HL-60 (cell line): Measurements from ENCODE around the gene SHANK2.
A peak's percentile ranks its signal among the peaks of the same experiment; 100 is the strongest.

Experiments
- DNase-seq, 2 experiments: peaks; one replicate each; pipeline ENCODE4 v3.0.0-alpha.2; 2010 to 2020; ENCODE audit warnings: low read depth in 1 of 2, low spot score in 1 of 2
- H3K27ac ChIP-seq: fragments of 250-450 bp; sonication (Bioruptor Pico); replicated peaks from 2 replicates; pipeline ENCODE4 v1.5.1; 2020; ENCODE audit warnings: mild to moderate bottlenecking, moderate library complexity
- H3K27me3 ChIP-seq: fragments of 250-450 bp; sonication (Bioruptor Pico); 2 replicates; pipeline ENCODE4 v1.5.1; 2021; ENCODE audit warnings: mild to moderate bottlenecking, moderate library complexity; ENCODE audit not compliant: insufficient read depth, poor library complexity, severe bottlenecking
- H3K4me3 ChIP-seq: replicated peaks from 2 replicates; pipeline ENCODE4 v1.5.1; 2011; ENCODE audit warnings: mild to moderate bottlenecking, control low read depth, low read length; ENCODE audit not compliant: insufficient read depth
- CTCF ChIP-seq: IDR thresholded peaks from one replicate; pipeline ENCODE4 v1.5.1; 2011; ENCODE audit warnings: low read length, control low read depth, inconsistent platforms; ENCODE audit not compliant: insufficient read depth
- GABPA ChIP-seq: IDR thresholded peaks from 2 replicates; pipeline ENCODE4 v1.6.1; 2012; ENCODE audit warnings: low read depth
- POLR2AphosphoS5 ChIP-seq: IDR thresholded peaks from 2 replicates; pipeline ENCODE4 v1.6.1; 2012; ENCODE audit warnings: low read depth
- REST ChIP-seq: IDR thresholded peaks from 2 replicates; pipeline ENCODE4 v1.6.1; 2012; ENCODE audit warnings: low read depth; ENCODE audit not compliant: insufficient replicate concordance
- SPI1 ChIP-seq: IDR thresholded peaks from 2 replicates; pipeline ENCODE4 v1.6.1; 2012; ENCODE audit warnings: low read depth, mild to moderate bottlenecking, borderline replicate concordance

Gene SHANK2

GRCh38 chr11:71241721-71242259 lies 10.6 kb downstream of the SHANK2 start:
- no peak for DNase-seq
- Histone ChIP-seq H3K4me3 (no peak overlapping the region), H3K27me3 (peaks cover 10% of the 10 kb centered on the region), H3K27ac (no peak overlapping the region)
- no peak for TF ChIP-seq GABPA
- no peak for TF ChIP-seq CTCF
- TF ChIP-seq SPI1 = no peak
- TF ChIP-seq POLR2AphosphoS5 = no peak
- no peak for TF ChIP-seq REST

GRCh38 chr11:71240865-71241691 lies 11.3 kb downstream of the SHANK2 start:
- peak; percentile 4 to 12 for DNase-seq
- no peak overlapping the region for H3K27ac ChIP-seq
- TF ChIP-seq REST (no peak), CTCF (no peak), POLR2AphosphoS5 (no peak), SPI1 (no peak), GABPA (no peak)
- no peak overlapping the region for H3K4me3 ChIP-seq
- H3K27me3 ChIP-seq = peaks cover 10% of the 10 kb centered on the region

GRCh38 chr11:71240061-71240690 lies 12.2 kb downstream of the SHANK2 start:
- no peak overlapping the region for H3K4me3 ChIP-seq
- H3K27me3 ChIP-seq = peaks cover 10% of the 10 kb centered on the region
- DNase-seq = no peak
- TF ChIP-seq SPI1 (no peak), POLR2AphosphoS5 (no peak), CTCF (no peak), GABPA (no peak), REST (no peak)
- H3K27ac ChIP-seq = no peak overlapping the region
